DMS 273 treated with DMSO at 0.1 percent for 48 hours (cell line): ENCODE measurements around the gene COL17A1.

Source experiments
- DNase-seq: peaks from one replicate; lab custom pipeline; 2025; lab: John Stamatoyannopoulos, UW

The COL17A1 gene

GRCh38 chr10:103985726-103986125 lies 100.0 kb downstream of the COL17A1 start:
- no peak for DNase-seq

- DNase-seq: no peak
Observed at GRCh38 chr10:103983367-103983911, 102.2 kb downstream of the COL17A1 start.

- no peak for DNase-seq
Observed at GRCh38 chr10:103982639-103983038, 103.0 kb downstream of the COL17A1 start.
